Natural killer cell (primary cell): ENCODE data around the gene XRCC4. TPM values are rescaled to one million over a fixed set of nuclear protein-coding genes. Genes with fewer than 3 reads are reported as not detected.
"Not testable (repeated sequence)": the region's sequence is repeated elsewhere in the genome, so short reads cannot be mapped to it uniquely, and the experiment has no call there.

Source experiments
- ATAC-seq, 3 donors: fragments of 150-1000 bp in 2 of 3; fragments of 200-7000 bp in 1 of 3; cut with Tn5 transposase; 1 replicate in 1 of 3; 2 replicates in 2 of 3; pipeline ENCODE4 v1.10.0; 2021; ENCODE audit warnings: mild to moderate bottlenecking in 2 of 3, moderate library complexity in 2 of 3
- DNase-seq, 2 donors: peaks; one replicate each; pipeline versions ENCODE4 v3.0.0 to v3.0.0-alpha.2; 2013 to 2021; ENCODE audit warnings: mixed read lengths in 1 of 2
- H3K27ac ChIP-seq: one replicate; pipeline ENCODE4 v1.5.1; 2013; ENCODE audit warnings: mild to moderate bottlenecking, low read length
- H3K27me3 ChIP-seq: one replicate; pipeline ENCODE4 v1.6.1; 2013; ENCODE audit warnings: low read length; ENCODE audit not compliant: control insufficient read depth, insufficient read depth
- H3K36me3 ChIP-seq: one replicate; pipeline ENCODE4 v1.6.1; 2013; ENCODE audit warnings: low read length; ENCODE audit not compliant: control insufficient read depth, insufficient read depth
- H3K4me1 ChIP-seq: one replicate; pipeline ENCODE4 v1.6.1; 2013; ENCODE audit warnings: low read length; ENCODE audit not compliant: control insufficient read depth, insufficient read depth
- H3K4me3 ChIP-seq: one replicate; pipeline ENCODE4 v1.5.1; 2013; ENCODE audit warnings: low read length
- H3K9me3 ChIP-seq: one replicate; pipeline ENCODE4 v1.6.1; 2013; ENCODE audit warnings: low read length; ENCODE audit not compliant: control insufficient read depth, insufficient read depth
- H3K27ac Mint-ChIP-seq, 2 donors: one replicate each; pipeline ENCODE4 v1.8.0; 2022; ENCODE audit warnings: mild to moderate bottlenecking in 2 of 2, mixed read lengths in 2 of 2, moderate library complexity in 1 of 2
- H3K27me3 Mint-ChIP-seq, 2 donors: one replicate each; pipeline ENCODE4 v1.8.0; 2022; ENCODE audit warnings: low read depth in 2 of 2, mixed read lengths in 2 of 2
- H3K36me3 Mint-ChIP-seq: one replicate; pipeline ENCODE4 v1.8.0; 2022; ENCODE audit warnings: mixed read lengths
- H3K4me1 Mint-ChIP-seq, 2 donors: one replicate each; pipeline ENCODE4 v1.8.0; 2022; ENCODE audit warnings: mixed read lengths in 2 of 2
- H3K4me3 Mint-ChIP-seq: one replicate; pipeline ENCODE4 v1.8.0; 2022; ENCODE audit warnings: mild to moderate bottlenecking, moderate library complexity, mixed read lengths
- H3K9me3 Mint-ChIP-seq, 2 donors: one replicate each; pipeline ENCODE4 v1.8.0; 2022; ENCODE audit warnings: mixed read lengths in 2 of 2
- CTCF ChIP-seq: fragments of 200-600 bp; IDR thresholded peaks from one replicate; pipeline ENCODE4 v1.8.0; 2022; ENCODE audit warnings: antibody characterized with exemption
- WGBS: methylation state at CpG from one replicate; pipeline ENCODE4 v1.1.7; 2013; ENCODE audit warnings: missing lambda C conversion rate; ENCODE audit not compliant: insufficient coverage; 5-methylcytosine and 5-hydroxymethylcytosine counted together
- intact Hi-C: fragments of 100-400 bp; cut with micrococcal nuclease; formaldehyde crosslinking; loops from one replicate; pipeline ENCODE4 v1.14.2; 2022
- total RNA-seq, 4 donors: library from RNA; stranded (reverse); fragments of 120-200 nt in 1 of 4; gene quantifications; one replicate each; pipeline versions ENCODE4 v1.2.3 to v1.2.4, GENCODE V29; 2013 to 2022

XRCC4 gene
- total RNA-seq, 3 donors from 2014 or later (not counting 1 experiment from before 2014, with no cell fraction given), result 6.0 to 8.6 (median 7.0) TPM

DNA sequence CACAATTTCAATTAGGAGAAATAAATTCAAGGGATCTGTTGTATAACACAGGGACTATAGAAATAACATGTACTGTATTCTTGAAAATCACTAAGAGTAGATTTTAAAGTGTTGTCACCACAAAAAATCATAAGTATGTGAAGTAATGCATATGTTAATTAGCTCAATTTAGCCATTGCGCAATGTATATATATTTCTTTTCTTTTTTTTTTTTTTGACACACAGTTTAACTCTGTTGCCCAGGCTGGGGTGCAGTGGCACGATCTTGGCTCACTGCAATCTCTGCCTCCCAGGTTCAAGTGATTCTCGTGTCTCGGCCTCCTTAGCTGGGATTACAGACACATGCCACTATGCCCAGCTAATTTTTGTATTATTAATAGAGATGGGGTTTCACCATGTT lies 70.2 kb downstream of the XRCC4 start:
- DNase-seq (no peak), ATAC-seq (no peak)
- Mint-ChIP-seq H3K36me3 (no peaks in the 10 kb centered on the region), H3K4me3 (no peak overlapping the region), H3K27ac (no peak overlapping the region), H3K4me1 (peaks cover under 1% of the 10 kb centered on the region in 2 donors), H3K9me3 (no peaks in the 10 kb centered on the region), H3K27me3 (no peaks in the 10 kb centered on the region)
- Histone ChIP-seq H3K27ac (no peak overlapping the region), H3K27me3 (no peaks in the 10 kb centered on the region), H3K4me3 (no peak overlapping the region), H3K36me3 (no peaks in the 10 kb centered on the region), H3K9me3 (no peaks in the 10 kb centered on the region), H3K4me1 (no peaks in the 10 kb centered on the region)
- intact Hi-C loops, result no loop called here
- TF ChIP-seq CTCF, result no peak
- WGBS, result 98% methylated on average over 4 of the region's 4 CpGs

DNA sequence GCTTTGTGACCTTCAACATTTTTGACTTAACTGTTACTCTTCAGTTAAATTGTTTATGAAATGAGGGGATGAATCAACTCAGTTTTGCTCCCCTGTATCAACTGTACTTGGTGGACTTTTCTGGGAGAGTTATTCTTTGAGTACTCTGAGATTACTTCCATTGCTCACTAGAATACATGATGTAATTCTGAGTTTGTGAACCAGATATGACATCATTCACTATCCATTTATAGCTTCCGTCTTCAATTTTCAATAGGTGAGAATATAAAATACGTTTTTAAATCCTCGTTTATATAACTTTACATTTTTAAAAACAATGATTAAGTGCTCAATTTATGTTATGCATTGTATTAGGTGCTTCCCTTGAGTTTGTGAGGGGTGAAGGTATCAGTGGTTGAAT lies 71.0 kb downstream of the XRCC4 start:
- ATAC-seq (no peak), DNase-seq (no peak)
- H3K27me3 Mint-ChIP-seq, result no peaks in the 10 kb centered on the region
- no peaks in the 10 kb centered on the region for H3K9me3 Mint-ChIP-seq
- H3K4me1 Mint-ChIP-seq, result peaks cover 5% of the 10 kb centered on the region in 2 donors
- Histone ChIP-seq H3K4me3 (no peak overlapping the region), H3K36me3 (no peaks in the 10 kb centered on the region), H3K9me3 (no peaks in the 10 kb centered on the region), H3K27me3 (no peaks in the 10 kb centered on the region), H3K4me1 (no peaks in the 10 kb centered on the region), H3K27ac (no peak overlapping the region)
- no peak for TF ChIP-seq CTCF
- intact Hi-C loops, result no loop called here
- H3K4me3 Mint-ChIP-seq, result no peak overlapping the region
- H3K36me3 Mint-ChIP-seq, result no peaks in the 10 kb centered on the region
- WGBS, result no CpG with 5 or more reads among the region's 3 CpGs
- no peak overlapping the region for H3K27ac Mint-ChIP-seq

- Histone ChIP-seq H3K9me3 (no peaks in the 10 kb centered on the region), H3K27ac (no peak overlapping the region), H3K36me3 (no peaks in the 10 kb centered on the region), H3K4me3 (no peak overlapping the region), H3K4me1 (no peaks in the 10 kb centered on the region), H3K27me3 (no peaks in the 10 kb centered on the region)
- TF ChIP-seq CTCF, result no peak
- intact Hi-C loops, result no loop called here
- Mint-ChIP-seq H3K4me3 (no peak overlapping the region), H3K27me3 (no peaks in the 10 kb centered on the region), H3K4me1 (peaks cover 5% of the 10 kb centered on the region in 2 donors), H3K36me3 (no peaks in the 10 kb centered on the region), H3K9me3 (no peaks in the 10 kb centered on the region), H3K27ac (no peak overlapping the region)
- no peak for ATAC-seq
- no peak for DNase-seq
Measured at GRCh38 chr5:83149671-83150070, 72.3 kb downstream of the XRCC4 start.

DNA sequence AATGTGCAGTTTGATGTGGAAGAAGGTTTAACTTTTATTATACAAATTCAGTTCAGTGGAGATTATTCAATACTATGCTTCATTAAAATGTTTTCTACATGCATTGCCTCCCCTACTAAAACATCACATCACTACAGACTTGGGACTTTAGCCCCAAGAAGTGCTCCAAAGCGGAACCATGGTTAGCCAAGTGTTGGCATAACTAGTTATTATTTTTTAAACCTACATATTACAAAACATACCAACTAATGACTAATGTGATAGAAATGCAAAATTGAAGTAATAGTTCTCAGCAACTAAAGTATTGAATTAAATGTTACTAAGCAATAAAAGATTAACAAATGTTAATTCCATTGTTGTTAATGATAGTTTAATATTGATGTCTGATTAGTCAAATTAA lies 74.5 kb downstream of the XRCC4 start:
- ATAC-seq (no peak), DNase-seq (no peak)
- Mint-ChIP-seq H3K4me1 (peaks cover 5% of the 10 kb centered on the region in 2 donors), H3K36me3 (no peaks in the 10 kb centered on the region), H3K4me3 (no peak overlapping the region), H3K27ac (no peak overlapping the region), H3K27me3 (no peaks in the 10 kb centered on the region), H3K9me3 (no peaks in the 10 kb centered on the region)
- H3K36me3 ChIP-seq, result no peaks in the 10 kb centered on the region
- no CpG with 5 or more reads among the region's 1 CpG for WGBS
- H3K4me1 ChIP-seq, result no peaks in the 10 kb centered on the region
- intact Hi-C loops, result no loop called here
- no peaks in the 10 kb centered on the region for H3K9me3 ChIP-seq
- no peak overlapping the region for H3K4me3 ChIP-seq
- TF ChIP-seq CTCF, result no peak
- H3K27ac ChIP-seq, result no peak overlapping the region
- no peaks in the 10 kb centered on the region for H3K27me3 ChIP-seq

DNA sequence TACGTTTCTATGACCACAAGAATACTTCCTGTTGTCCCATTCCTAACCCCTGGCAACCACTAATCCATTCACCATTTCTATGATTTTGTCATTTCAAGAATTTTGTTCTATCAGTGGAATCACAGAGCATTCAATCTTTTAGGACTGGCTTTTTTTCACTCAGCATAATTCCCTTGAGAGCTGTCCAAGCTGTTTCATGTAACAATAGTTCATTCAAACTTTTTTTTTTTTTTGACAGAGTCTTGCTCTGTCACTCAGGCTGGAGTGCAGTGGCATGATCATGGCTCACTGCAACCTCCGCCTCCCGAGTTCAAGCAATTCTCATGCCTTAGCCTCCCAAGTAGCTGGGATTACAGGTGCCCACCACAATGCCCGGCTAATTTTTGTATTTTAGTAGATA lies 75.6 kb downstream of the XRCC4 start:
- not testable (repeated sequence) for H3K9me3 Mint-ChIP-seq

More for the DNA sequence above, 75.6 kb downstream of the XRCC4 start:
- H3K9me3 ChIP-seq, H3K4me1 ChIP-seq, ATAC-seq, DNase-seq, H3K36me3 ChIP-seq, intact Hi-C loops, H3K27ac ChIP-seq, H3K27me3 ChIP-seq, H3K27ac Mint-ChIP-seq, H3K4me3 Mint-ChIP-seq, H3K36me3 Mint-ChIP-seq, H3K27me3 Mint-ChIP-seq, H3K4me3 ChIP-seq, H3K4me1 Mint-ChIP-seq: not testable (repeated sequence)
- WGBS, result 67% methylated on average over 3 of the region's 4 CpGs
